MM.1S (cell line): ENCODE results near the gene ZNF484.
"Not testable (repeated sequence)": the region's sequence is repeated elsewhere in the genome, so short reads cannot be mapped to it uniquely, and the experiment has no call there.

Source experiments
- DNase-seq: peaks from one replicate; pipeline ENCODE4 v3.0.0-alpha.2; 2015
- H2AFZ ChIP-seq: fragments of 300-600 bp; sonication (generic); 2 replicates; pipeline ENCODE4 v1.6.0; 2016; ENCODE audit warnings: antibody characterized with exemption, low read length
- H3F3A ChIP-seq: fragments of 300-600 bp; sonication (generic); 2 replicates; pipeline ENCODE4 v1.6.1; 2016; ENCODE audit warnings: mild to moderate bottlenecking, antibody characterized with exemption, low read length, moderate library complexity, mixed read lengths; ENCODE audit not compliant: insufficient read depth
- H3K27ac ChIP-seq: fragments of 300-600 bp; sonication (generic); 2 replicates; pipeline ENCODE4 v1.5.1; 2016; ENCODE audit warnings: mild to moderate bottlenecking, low read length
- H3K27me3 ChIP-seq: fragments of 300-600 bp; sonication (generic); replicated peaks from 2 replicates; pipeline ENCODE4 v1.6.0; 2016; ENCODE audit warnings: low read length; ENCODE audit not compliant: insufficient read depth
- H3K36me3 ChIP-seq: fragments of 300-600 bp; sonication (generic); replicated peaks from 2 replicates; pipeline ENCODE4 v1.6.1; 2016; ENCODE audit warnings: mild to moderate bottlenecking, low read length, mixed read lengths; ENCODE audit not compliant: insufficient read depth
- H3K4me1 ChIP-seq: fragments of 300-600 bp; sonication (generic); 2 replicates; pipeline ENCODE4 v1.6.1; 2016; ENCODE audit warnings: low read length, mixed read lengths
- H3K4me2 ChIP-seq: fragments of 300-600 bp; sonication (generic); 2 replicates; pipeline ENCODE4 v1.6.0; 2016; ENCODE audit warnings: low read depth, low read length
- H3K4me3 ChIP-seq: fragments of 300-600 bp; sonication (generic); 2 replicates; pipeline ENCODE4 v1.5.1; 2016; ENCODE audit warnings: low read length, mixed read lengths
- H3K79me2 ChIP-seq: fragments of 300-600 bp; sonication (generic); 2 replicates; pipeline ENCODE4 v1.6.1; 2016; ENCODE audit warnings: mixed run types, low read length, mixed read lengths
- H3K9ac ChIP-seq: fragments of 300-600 bp; sonication (generic); 2 replicates; pipeline ENCODE4 v1.6.1; 2016; ENCODE audit warnings: low read length, mixed read lengths
- H3K9me2 ChIP-seq: fragments of 300-600 bp; sonication (generic); replicated peaks from 2 replicates; pipeline ENCODE4 v1.6.1; 2016; ENCODE audit warnings: mild to moderate bottlenecking, low read length, mixed read lengths; ENCODE audit not compliant: insufficient read depth
- H3K9me3 ChIP-seq: fragments of 300-600 bp; sonication (generic); replicated peaks from 2 replicates; pipeline ENCODE4 v1.6.1; 2016; ENCODE audit warnings: mild to moderate bottlenecking, low read length, mixed read lengths; ENCODE audit not compliant: insufficient read depth
- H4K20me1 ChIP-seq: fragments of 300-600 bp; sonication (generic); 2 replicates; pipeline ENCODE4 v1.6.1; 2016; ENCODE audit warnings: mild to moderate bottlenecking, low read length, moderate library complexity, mixed read lengths; ENCODE audit not compliant: insufficient read depth
- CTCF ChIP-seq: fragments of 300-600 bp; sonication (generic); IDR thresholded peaks from 2 replicates; pipeline ENCODE4 v1.5.1; 2016; ENCODE audit warnings: antibody characterized with exemption, low read length, mixed read lengths
- EZH2 ChIP-seq: fragments of 300-600 bp; sonication (generic); optimal IDR thresholded peaks from 2 replicates; pipeline ENCODE3; 2017; ENCODE audit warnings: low read depth, mild to moderate bottlenecking, antibody characterized with exemption, low read length, mixed read lengths
- EZH2phosphoT487 ChIP-seq: fragments of 300-600 bp; sonication (generic); IDR thresholded peaks from 2 replicates; pipeline ENCODE4 v1.6.1; 2018; ENCODE audit warnings: antibody characterized with exemption, low read length

ZNF484 gene

GRCh38 chr9:92809629-92810326, 68.1 kb downstream of the ZNF484 start:
- not testable (repeated sequence) for H3K27ac ChIP-seq, H3K9me3 ChIP-seq, H3K9ac ChIP-seq, H3K4me1 ChIP-seq, H3F3A ChIP-seq, H3K79me2 ChIP-seq, H4K20me1 ChIP-seq, H3K9me2 ChIP-seq, DNase-seq, H3K36me3 ChIP-seq
- Histone ChIP-seq H3K27me3 (peaks cover 24% of the 10 kb centered on the region), H3K4me2 (peak overlapping the region; percentile 100; the same call in 1 of the 2 replicates), H2AFZ (peak overlapping the region; percentile 23; the same call in 1 of the 2 replicates), H3K4me3 (peak overlapping the region; percentile 77; the same call in 1 of the 2 replicates)

GRCh38 chr9:92808726-92809451, 68.9 kb downstream of the ZNF484 start:
- Histone ChIP-seq H2AFZ (peak overlapping the region; percentile 74), H3K4me2 (peak overlapping the region; percentile 100)
- TF ChIP-seq CTCF (peak; percentile 56), EZH2 (no peak), EZH2phosphoT487 (no peak)

GRCh38 chr9:92807757-92808725, 69.8 kb downstream of the ZNF484 start:
- Histone ChIP-seq H3F3A (peaks cover 4% of the 10 kb centered on the region; the same call in 1 of the 2 replicates), H3K9me2 (no peaks in the 10 kb centered on the region), H2AFZ (peak overlapping the region; percentile 74), H3K4me1 (peaks cover 5% of the 10 kb centered on the region; the same call in 1 of the 2 replicates), H3K79me2 (no peaks in the 10 kb centered on the region), H3K27ac (peak overlapping the region; percentile 47; the same call in 1 of the 2 replicates), H3K27me3 (peaks cover 24% of the 10 kb centered on the region), H4K20me1 (no peaks in the 10 kb centered on the region), H3K4me2 (peak overlapping the region; percentile 100), H3K9me3 (no peaks in the 10 kb centered on the region), H3K36me3 (no peaks in the 10 kb centered on the region), H3K9ac (peak overlapping the region; percentile 46; the same call in 1 of the 2 replicates), H3K4me3 (peak overlapping the region; percentile 77)
- TF ChIP-seq CTCF (no peak), EZH2 (no peak), EZH2phosphoT487 (no peak)
- peak; percentile 60 for DNase-seq

More at GRCh38 chr9:92808726-92809451, 68.9 kb downstream of the ZNF484 start:
- Histone ChIP-seq H4K20me1 (no peaks in the 10 kb centered on the region), H3K9ac (peak overlapping the region; percentile 46; the same call in 1 of the 2 replicates), H3K79me2 (no peaks in the 10 kb centered on the region), H3K36me3 (no peaks in the 10 kb centered on the region), H3K27me3 (peaks cover 24% of the 10 kb centered on the region), H3K9me3 (no peaks in the 10 kb centered on the region), H3K4me3 (peak overlapping the region; percentile 77), H3F3A (peaks cover 4% of the 10 kb centered on the region; the same call in 1 of the 2 replicates), H3K9me2 (no peaks in the 10 kb centered on the region), H3K27ac (peak overlapping the region; percentile 47; the same call in 1 of the 2 replicates), H3K4me1 (peaks cover 5% of the 10 kb centered on the region; the same call in 1 of the 2 replicates)
- DNase-seq = peak; percentile 91
